ENCODE data around the gene USP17L21.
"Not testable (repeated sequence)": the region's sequence is repeated elsewhere in the genome, so short reads cannot be mapped to it uniquely, and the experiment has no call there.

USP17L21 gene

DNA sequence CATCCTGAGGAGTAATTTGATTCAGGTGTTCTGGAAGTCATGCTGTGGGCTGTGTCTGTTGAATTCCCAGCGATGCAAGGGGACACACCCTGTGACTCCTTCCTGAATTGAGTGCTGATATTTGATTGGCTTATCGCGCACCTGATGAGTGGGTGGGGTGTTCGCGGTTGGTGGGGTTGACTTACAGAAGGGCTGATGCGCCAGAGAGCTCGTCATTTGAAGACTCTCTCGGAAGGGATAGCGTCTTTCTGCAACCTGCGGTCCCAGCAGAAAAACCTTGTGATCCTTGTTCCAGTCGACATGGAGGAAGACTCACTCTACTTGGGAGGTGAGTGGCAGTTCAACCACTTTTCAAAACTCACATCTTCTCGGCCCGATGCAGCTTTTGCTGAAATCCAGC, at the start of gene USP17L21:
Gene USP17L21 (plus strand): TSS at position 301 of the 400 bp plus-strand sequence. CDS start 0 bp downstream, at position 301.
- H3K27ac ChIP-seq = not testable (repeated sequence)

GRCh38 chr4:9214701-9215100, 48.0 kb upstream of the USP17L21 start:
- H3K27ac ChIP-seq = not testable (repeated sequence)

- H3K27ac ChIP-seq = not testable (repeated sequence)
These were observed 47.6 kb upstream of the USP17L21 start, which contains the start of gene USP17L11 for GRCh38 chr4:9215105-9215504. Gene USP17L11, plus strand, starts transcription at chr4:9215405. Its CDS starts 0 bp downstream, at chr4:9215405.

GRCh38 chr4:9219852-9220251, 42.8 kb upstream of the USP17L21 start, which contains the start of gene USP17L12:
Gene USP17L12, plus strand, starts transcription at chr4:9220152. Its CDS starts 0 bp downstream, at chr4:9220152.
- H3K27ac ChIP-seq = not testable (repeated sequence)

DNA sequence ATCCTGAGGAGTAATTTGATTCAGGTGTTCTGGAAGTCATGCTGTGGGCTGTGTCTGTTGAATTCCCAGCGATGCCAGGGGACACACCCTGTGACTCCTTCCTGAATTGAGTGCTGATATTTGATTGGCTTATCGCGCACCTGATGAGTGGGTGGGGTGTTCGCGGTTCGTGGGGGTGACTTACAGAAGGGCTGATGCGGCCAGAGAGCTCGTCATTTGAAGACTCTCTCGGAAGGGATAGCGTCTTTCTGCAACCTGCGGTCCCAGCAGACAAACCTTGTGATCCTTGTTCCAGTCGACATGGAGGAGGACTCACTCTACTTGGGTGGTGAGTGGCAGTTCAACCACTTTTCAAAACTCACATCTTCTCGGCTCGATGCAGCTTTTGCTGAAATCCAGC, 38.1 kb upstream of the USP17L21 start, which contains the start of gene USP17L13:
Gene USP17L13 (plus strand): TSS at position 301 of the 400 bp plus-strand sequence. CDS start 0 bp downstream, at position 301.
- H3K27ac ChIP-seq = not testable (repeated sequence)

DNA sequence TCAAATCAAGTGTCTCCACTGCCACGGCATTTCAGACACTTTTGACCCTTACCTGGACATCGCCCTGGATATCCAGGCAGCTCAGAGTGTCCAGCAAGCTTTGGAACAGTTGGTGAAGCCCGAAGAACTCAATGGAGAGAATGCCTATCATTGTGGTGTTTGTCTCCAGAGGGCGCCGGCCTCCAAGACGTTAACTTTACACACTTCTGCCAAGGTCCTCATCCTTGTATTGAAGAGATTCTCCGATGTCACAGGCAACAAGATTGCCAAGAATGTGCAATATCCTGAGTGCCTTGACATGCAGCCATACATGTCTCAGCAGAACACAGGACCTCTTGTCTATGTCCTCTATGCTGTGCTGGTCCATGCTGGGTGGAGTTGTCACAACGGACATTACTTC, 32.4 kb upstream of the USP17L21 start:
- H3K27ac ChIP-seq = not testable (repeated sequence)

DNA sequence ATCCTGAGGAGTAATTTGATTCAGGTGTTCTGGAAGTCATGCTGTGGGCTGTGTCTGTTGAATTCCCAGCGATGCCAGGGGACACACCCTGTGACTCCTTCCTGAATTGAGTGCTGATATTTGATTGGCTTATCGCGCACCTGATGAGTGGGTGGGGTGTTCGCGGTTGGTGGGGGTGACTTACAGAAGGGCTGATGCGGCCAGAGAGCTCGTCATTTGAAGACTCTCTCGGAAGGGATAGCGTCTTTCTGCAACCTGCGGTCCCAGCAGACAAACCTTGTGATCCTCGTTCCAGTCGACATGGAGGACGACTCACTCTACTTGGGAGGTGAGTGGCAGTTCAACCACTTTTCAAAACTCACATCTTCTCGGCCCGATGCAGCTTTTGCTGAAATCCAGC, 28.6 kb upstream of the USP17L21 start, which contains the start of gene USP17L15:
Gene USP17L15 (plus strand): TSS at position 301 of the 400 bp plus-strand sequence. CDS start 0 bp downstream, at position 301.
- not testable (repeated sequence) for H3K27ac ChIP-seq

GRCh38 chr4:9238461-9238860, 24.2 kb upstream of the USP17L21 start:
- H3K27ac ChIP-seq = not testable (repeated sequence)

DNA sequence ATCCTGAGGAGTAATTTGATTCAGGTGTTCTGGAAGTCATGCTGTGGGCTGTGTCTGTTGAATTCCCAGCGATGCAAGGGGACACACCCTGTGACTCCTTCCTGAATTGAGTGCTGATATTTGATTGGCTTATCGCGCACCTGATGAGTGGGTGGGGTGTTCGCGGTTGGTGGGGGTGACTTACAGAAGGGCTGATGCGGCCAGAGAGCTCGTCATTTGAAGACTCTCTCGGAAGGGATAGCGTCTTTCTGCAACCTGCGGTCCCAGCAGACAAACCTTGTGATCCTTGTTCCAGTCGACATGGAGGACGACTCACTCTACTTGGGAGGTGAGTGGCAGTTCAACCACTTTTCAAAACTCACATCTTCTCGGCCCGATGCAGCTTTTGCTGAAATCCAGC, 19.1 kb upstream of the USP17L21 start, which contains the start of gene USP17L17:
Gene USP17L17 (plus strand): TSS at position 301 of the 400 bp plus-strand sequence. CDS start 0 bp downstream, at position 301.
- not testable (repeated sequence) for H3K27ac ChIP-seq

DNA sequence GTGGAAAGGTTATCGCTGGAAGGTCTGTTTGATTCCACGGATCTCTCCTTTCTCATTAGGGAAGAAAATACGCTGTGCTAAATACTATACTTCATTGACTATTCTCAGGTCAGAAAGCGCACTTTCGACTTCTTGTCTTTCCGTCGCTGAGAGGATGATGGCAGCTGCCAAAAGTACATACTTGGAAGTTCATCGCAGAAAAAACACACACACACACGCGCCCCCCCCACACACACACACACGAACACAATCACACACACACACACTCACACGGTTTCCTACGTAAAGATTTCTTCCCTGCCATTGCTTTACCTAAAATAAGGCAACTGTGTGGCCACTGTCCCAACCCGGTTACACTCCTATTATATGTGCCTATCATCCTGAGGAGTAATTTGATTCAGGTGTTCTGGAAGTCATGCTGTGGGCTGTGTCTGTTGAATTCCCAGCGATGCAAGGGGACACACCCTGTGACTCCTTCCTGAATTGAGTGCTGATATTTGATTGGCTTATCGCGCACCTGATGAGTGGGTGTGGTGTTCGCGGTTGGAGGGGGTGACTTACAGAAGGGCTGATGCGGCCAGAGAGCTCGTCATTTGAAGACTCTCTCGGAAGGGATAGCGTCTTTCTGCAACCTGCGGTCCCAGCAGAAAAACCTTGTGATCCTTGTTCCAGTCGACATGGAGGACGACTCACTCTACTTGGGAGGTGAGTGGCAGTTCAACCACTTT, 14.6 kb upstream of the USP17L21 start, which contains the start of gene USP17L18:
Gene USP17L18 (plus strand): TSS at position 678 of the 728 bp plus-strand sequence. CDS start 0 bp downstream, at position 678.
- H3K27ac ChIP-seq = not testable (repeated sequence)

- not testable (repeated sequence) for H3K27ac ChIP-seq
These were observed 9.6 kb upstream of the USP17L21 start, which contains the start of gene USP17L19 for GRCh38 chr4:9253078-9253477. Gene USP17L19, plus strand, starts transcription at chr4:9253378. Its CDS starts 0 bp downstream, at chr4:9253378.

- H3K27ac ChIP-seq = not testable (repeated sequence)
These were observed 4.8 kb upstream of the USP17L21 start, which contains the start of gene USP17L20 for GRCh38 chr4:9257824-9258223. Gene USP17L20, plus strand, starts transcription at chr4:9258124. Its CDS starts 0 bp downstream, at chr4:9258124.

DNA sequence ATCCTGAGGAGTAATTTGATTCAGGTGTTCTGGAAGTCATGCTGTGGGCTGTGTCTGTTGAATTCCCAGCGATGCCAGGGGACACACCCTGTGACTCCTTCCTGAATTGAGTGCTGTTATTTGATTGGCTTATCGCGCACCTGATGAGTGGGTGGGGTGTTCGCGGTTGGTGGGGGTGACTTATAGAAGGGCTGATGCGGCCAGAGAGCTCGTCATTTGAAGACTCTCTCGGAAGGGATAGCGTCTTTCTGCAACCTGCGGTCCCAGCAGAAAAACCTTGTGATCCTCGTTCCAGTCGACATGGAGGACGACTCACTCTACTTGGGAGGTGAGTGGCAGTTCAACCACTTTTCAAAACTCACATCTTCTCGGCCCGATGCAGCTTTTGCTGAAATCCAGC, 4.6 kb downstream of the USP17L21 start, which contains the start of gene USP17L22:
Gene USP17L22 (plus strand): TSS at position 301 of the 400 bp plus-strand sequence. CDS start 0 bp downstream, at position 301.
- not testable (repeated sequence) for H3K27ac ChIP-seq

DNA sequence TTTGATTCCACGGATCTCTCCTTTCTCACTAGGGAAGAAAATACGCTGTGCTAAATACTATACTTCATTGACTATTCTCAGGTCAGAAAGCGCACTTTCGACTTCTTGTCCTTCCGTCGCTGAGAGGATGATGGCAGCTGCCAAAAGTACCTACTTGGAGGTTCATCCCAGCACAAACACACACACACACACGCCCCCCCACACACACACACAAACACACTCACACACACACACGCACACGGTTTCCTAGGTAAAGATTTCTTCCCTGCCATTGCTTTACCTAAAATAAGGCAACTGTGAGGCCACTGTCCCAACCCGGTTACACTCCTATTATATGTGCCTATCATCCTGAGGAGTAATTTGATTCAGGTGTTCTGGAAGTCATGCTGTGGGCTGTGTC, 9.0 kb downstream of the USP17L21 start:
- H3K27ac ChIP-seq = not testable (repeated sequence)

Data from VCaP (cell line).